ENCODE measurements around the gene PTPRQ.

PTPRQ gene

DNA sequence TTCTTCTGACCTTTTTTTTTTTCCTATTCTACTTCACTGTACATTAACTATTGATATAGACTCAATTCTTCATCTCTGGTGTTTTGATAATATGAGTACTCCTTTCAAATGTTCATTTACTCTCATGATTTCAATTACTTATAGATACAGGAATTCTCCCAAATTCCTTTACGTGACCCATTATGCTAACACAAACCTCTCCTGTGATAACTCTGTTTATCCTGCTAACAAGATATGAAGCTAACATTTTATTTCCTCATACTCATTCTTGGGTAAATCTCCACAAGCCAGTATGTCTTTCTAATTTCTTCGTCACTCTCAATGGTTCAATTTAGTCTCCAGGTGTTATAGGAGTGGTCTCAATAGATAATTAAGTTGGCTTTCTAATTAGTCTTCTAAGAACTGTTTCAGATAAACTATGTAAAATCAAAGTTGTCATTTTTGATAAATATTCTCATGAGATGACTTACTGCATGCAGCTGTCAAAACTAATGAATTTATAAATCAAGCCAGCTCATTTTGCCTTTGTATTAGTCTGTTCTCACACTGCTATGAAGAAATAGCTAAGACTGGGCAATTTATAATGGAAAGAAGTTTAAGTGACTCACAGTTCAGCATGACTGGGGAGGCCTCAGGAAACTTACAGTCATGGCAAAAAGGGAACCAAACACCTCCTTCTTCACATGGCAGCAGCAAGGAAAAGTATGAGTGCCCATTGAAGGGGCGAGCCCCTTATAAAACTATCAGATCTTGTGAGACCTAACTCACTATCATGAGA, 132.8 kb downstream of the PTPRQ start:
- no peak for DNase-seq

DNA sequence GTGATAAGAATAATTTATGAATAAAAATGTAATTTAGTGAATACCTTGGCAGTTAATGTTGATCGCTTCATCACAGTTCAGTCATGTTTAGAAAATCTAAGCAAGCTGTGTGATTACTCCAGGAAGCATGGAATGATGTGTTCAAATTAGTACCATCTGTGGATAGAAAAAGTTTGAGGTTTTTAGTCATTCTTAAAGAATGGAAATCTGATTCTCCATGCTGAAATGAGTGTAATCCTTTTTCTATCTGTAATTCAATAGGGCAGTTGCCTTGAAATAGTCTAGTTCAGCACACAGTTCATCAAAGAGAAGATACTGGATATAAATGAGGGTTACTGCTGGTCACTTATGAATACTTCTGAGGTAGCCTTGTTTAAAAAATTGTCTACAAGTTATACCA, 136.2 kb downstream of the PTPRQ start:
- no peak for DNase-seq

DNA sequence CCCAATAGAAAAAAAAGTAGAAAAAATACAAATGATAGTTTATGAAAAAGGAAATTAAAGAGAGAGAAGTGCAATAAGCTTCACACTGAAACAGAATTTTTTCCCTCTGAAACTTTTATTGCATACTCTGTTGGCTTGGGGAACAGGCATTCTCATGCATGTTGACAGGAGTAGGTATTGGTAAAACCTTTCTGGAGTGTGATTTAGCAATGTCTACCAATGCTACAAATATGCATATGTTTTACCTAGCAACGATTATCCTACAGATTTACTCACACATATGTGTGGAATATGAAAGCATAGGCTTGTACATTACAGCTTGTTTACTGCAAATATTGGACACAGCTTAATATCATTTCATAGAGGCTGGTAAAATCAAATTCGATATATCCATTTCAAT, 137.7 kb downstream of the PTPRQ start:
- DNase-seq = no peak

DNA sequence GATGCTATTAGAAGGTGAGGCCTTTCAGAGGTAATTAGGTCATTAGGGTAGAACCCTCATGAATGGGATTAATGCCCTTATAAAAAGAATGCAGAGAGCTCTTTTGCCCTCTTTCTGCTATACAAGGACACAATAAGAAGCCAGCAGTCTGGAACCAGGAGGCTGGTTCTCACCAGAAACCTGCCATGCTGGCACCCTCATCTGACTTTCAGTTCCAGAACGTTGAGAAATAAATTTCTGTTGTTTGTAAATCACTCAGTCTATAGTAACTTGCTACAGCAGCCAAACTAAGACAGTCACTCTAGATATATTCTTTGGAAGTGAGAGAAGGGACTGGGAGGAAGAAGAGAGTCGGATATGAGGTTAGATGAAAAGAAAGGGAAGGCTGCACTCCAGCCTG, 138.4 kb downstream of the PTPRQ start:
- no peak for DNase-seq

DNA sequence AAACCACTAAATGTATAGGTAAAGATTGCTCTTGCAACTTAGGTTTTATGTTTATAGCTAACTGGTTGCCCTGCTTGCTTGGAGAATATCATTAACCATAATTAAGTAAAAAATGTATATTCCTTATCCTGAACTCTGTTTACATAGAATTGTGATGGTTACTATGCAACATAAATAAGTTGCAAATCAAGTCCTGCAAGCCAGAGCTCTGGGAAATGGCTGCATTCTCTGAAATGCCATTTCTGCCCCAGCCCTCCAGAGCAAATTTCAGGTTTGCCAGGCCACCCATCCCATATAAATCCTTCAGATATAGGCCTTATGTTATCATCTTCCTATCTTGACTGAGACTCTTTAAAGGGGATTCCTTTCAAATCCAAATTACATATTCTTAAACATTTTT, 145.0 kb downstream of the PTPRQ start:
- no peak for DNase-seq

DNA sequence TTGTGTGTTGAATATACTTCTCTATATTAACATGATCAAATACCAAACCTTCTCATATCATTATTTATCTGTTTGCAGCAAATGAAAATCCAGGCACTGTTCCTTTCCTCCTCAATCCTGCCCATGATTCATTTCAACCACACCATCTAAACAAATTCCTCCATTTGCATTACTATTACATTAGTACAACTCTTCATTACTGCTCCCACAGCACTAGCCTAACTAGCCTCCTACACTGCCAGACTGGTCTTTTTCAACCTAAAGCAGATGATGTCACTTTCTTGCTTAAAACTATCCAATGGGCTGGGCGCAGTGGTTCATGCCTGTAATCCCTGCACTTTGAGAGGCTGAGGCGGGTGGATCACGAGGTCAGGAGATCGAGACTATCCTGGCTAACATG, 146.1 kb downstream of the PTPRQ start:
- no peak for DNase-seq

DNA sequence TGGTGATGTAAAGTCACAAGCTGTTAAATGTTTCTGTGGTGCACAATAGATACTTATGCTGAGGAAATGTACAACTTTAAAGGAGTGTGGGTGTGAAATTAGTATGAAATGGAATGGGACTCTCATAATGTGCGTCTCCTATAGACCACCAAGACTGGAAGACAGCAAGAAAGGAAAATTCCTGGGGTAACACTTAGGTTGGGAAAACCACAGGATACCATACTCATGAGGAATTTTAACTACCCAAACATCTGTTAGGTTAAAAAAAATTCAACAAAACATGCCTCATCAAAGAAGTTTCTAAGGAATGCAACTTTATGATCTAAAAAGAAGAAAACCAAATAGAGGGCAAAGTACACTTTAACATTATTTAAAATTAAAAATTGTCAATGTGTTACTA, 149.7 kb downstream of the PTPRQ start:
- DNase-seq = no peak

DNA sequence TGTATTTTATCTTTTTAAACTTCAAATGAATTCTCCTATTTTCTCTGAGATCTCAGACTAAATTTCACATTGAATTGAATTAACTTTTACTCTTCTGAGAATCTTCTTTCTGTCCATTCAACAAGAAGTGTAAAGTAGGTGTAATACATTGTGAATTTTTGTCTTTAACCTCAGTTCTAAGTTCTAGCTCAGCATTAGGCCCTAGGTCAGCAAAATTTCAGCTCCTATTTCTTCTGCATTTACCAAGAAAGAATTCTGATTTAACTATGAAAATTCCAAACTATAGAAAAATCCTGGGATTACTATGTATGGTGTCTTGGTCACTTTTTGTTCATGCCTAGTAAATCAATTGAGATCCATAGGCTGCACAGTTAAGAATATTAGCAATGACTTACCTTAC, 152.5 kb downstream of the PTPRQ start:
- no peak for DNase-seq

DNA sequence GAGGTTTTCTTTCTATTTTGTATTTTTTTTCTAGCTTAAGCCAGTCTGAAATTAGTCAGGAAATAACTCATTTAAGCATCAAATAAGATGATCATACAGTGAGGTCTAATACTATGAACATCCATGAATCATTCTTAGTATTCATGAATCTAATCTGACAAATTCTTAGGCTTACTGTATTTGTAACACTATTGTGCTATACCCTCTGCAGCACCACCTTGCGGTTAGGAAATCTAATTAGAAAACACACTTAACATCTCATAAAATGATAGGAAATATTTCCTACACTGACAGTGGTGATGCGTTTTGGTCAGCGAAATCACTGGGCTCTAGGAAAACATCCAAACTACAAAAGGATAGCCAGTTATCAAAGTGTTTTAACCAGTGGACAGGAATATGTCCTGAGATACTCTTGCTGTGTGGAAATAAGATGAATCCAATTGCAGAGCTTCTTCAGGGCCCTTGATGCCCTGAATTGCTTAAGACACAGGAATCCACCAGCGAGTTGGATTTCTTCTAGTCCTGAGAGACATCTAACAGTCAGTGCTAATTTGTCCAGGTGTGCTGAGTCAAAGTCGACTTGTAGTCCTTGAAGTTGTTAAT, 154.1 kb downstream of the PTPRQ start:
- no peak for DNase-seq

DNA sequence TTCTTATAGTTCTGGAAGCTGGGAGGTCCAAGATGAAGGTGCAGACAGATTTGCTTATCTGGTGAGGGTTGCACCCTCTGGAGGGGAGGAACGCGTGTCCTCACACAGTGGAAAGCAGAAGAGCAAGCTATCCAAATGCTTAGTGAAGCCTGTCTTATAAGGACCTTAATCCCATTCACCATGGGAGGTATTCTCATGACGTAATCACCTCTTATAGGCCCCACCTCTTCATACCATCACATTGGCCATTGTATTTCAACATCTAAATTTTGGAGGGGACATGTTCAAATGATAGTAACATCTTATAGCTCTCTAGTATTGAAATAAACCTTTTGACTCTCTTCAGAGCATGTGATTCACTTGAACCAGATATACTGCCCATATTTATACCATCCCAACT, 158.4 kb downstream of the PTPRQ start:
- DNase-seq = no peak

DNA sequence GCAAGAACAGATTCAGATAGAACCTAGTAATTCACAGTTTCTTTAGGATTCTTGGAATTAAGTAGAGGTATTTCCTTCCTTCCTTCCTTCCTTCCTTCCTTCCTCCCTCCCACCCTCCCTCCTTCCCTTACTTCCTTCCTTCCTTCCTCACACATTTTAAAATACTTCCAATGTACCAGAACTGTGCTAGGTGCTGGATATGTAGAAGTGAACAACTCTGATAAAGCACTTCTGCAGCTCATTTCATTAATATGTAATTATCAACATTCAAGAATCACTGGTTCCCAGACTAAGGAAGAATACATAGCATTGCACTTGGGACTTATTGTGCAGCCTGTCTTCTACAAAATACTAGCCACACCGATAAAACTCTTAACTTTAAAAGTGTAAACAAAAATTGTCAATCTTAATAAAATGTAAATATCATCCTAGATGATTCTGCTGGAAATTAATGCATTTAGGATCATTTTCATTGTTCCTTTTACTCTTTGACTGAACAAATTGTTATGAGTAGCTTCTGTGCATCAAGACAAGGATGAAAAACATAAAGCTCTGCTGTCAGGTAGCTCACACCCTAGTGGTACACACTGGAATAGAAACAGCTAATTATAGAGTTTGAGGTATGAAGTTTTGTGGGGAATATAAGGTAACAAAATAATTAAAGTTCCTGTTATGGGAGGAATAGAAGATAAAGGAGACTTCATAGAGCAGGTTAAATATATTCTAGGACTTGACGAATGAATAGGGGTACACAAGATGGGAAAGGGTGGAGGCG, 163.5 kb downstream of the PTPRQ start:
- DNase-seq = no peak

DNA sequence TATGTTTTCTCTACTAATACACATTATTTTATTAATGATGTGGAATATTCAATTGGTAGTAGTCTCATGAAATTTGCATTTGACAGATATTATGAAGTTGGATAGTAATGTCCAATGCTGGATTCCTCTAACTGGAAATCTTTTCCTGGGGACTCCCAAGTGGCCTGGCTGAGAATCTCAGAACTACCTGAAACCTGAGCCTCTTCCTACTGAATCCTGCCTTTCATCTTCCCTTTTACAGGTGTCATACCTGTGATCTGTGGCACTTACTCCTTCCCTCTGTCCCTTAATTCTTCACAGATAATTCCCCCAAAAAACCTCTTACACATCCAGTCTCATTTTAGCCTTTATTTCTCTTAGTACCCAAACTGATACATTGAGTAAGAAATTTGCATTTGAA, 173.7 kb downstream of the PTPRQ start:
- DNase-seq = no peak

DNA sequence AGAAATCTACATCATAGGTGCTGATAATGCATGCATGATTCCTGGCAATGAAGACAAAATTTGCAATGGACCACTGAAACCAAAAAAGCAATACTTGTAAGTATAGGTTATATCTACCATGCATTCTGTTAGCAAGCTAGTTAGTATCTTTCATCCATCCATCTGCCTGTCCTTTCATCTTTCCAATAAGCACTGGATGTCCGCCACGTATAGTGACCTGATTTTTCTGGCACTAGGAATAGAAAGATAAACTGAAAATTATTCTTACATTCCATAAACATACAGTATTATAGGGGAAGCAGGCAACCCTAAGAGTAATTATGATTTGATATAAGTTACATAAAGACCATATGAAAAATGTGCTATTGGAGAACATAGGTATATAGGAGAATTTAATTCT, 176.2 kb downstream of the PTPRQ start:
- DNase-seq = no peak

DNA sequence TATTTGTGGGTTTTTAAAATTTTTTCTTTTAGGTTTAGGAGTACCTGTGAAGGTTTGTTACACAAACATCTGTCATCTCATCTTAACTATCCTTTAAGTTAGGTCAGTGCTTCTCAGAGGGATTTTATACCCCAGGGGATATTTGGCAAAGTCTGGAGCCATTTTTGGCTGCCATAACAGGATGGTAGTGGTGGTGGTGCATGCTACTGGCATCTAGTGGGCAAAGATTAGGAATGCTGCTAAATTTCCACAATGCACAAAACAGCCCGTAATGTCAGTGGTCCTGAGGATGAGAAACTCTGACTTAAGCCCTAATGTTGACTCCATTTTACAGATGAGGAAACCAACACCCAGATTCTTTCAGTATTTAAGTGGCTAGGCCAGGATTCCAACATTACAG, 178.2 kb downstream of the PTPRQ start:
- no peak for DNase-seq

DNA sequence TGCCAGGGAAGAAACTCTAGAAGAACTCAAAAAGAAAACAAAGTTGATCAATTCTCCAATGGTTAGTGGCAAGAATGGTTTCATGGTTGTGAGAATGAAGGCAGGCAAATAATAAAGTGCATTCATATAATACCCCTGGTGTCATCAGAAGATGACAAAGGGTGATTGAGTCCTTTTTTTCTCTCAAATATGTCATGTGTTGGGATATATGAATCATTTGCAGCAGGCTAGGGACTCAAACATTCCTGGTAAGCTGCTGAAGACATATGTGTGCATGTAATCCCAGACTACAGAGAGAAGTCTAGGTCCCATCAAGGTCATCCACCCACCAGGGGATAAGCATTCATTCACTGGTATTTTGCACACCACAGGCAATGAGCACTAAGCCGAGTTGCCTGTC, 181.0 kb downstream of the PTPRQ start:
- DNase-seq = no peak

DNA sequence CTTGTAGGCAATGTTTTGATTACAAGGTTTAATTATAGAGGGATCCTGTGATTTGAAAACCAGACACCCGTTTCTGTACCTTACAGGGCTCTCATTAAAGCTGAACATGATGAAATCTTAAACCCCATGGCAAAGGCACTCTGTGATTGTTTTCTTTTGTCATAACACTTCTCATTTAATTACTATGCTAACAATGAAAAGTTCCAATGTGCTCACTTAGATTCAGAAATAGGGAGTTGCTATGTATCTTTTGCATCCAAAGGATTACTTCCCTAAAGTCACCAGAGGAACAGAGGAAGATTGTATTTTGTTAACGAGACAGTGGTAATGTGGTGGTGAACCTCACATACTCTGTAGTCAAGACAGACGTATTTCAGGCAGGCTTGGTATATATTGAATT, 181.9 kb downstream of the PTPRQ start:
- no peak for DNase-seq

DNA sequence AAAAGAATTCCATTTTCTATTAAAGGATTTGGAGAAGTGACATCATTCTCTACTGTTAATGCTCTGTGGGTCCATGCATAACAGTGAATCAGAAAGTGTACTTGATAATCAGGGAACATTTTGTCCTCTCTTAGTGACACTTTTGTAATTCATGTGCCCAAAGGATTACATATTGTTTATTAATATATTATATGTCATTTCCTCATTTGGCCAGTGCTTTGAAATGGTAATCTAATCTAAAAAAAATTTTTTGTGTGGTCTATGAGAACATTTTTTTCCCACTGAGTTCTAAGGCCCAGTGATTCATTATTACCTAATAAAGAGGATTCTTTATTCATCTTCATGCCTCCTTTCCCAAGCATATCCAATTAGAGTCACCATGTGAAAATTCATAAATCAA, 183.7 kb downstream of the PTPRQ start:
- no peak for DNase-seq

DNA sequence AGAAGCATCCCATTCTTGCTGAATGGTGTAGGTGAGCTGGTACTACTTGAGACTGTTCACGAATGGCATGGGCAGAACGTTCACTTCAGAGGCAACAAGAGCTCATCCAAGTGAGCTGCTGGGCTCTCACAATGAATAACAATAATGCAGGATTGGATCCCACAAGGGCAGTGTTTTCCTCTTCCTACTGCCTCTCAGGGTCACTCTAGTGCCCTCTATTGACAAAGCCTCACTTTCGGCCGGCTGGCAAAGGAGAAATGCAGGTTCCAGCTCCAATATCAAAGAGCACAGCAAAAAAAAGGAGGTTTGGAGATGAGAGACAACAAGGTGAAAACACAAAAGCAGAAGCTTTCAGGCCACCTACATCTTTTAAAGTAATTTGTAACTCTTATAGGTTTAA, 188.8 kb downstream of the PTPRQ start:
- DNase-seq = no peak

DNA sequence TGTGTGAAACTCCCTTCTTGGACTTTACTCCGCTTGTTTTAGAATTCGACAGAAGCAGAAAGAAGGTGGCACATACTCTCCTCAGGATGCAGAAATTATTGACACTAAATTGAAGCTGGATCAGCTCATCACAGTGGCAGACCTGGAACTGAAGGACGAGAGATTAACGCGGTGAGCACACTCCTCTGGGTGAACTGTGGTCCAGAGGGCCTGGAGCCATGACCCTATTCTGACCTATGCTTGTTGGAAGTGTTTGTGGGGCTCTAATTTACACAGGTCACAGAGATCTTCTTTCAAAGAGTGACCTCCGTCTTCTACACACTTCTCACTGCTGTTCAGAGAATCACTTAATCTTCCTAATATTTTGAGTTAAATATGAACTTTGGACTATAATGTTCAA, 190.9 kb downstream of the PTPRQ start:
- no peak for DNase-seq

DNA sequence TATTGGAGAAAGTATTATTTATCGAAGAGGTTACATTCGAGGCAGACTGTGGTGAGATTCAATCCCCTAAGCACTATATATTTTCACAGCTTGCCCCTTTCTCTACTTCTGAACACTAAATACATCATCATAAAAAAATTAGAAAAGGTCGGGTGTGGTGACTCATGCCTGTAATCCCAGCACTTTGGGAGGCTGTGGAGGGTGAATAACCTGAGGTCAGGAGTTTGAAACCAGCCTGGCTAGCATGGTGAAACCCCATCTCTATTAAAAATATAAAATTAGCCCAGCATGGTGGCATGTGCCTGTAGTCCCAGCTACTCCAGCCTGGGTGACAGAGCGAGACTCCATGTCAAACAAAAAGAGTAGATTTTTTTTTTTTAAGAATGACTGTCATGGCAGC, 192.8 kb downstream of the PTPRQ start:
- DNase-seq = no peak

DNA sequence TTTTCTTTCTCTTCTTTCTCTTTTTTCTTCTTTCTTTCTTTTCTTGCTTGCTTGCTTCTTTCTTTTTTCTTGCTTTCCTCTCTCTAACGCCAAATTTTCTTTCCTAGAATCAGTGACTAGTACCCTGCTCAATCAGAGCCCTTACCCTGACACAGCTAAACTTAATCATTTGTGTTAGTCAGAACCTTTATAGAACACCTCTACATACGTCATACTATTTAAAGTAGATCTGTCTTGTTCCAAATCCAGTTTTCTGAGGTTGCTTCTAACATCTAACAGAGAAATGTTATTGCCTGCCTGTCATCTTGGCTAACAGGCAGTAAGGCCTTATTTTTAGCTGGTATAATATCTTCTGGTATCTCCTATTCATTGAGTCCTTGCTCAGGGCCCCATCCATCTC, 197.9 kb downstream of the PTPRQ start:
- DNase-seq = no peak

DNA sequence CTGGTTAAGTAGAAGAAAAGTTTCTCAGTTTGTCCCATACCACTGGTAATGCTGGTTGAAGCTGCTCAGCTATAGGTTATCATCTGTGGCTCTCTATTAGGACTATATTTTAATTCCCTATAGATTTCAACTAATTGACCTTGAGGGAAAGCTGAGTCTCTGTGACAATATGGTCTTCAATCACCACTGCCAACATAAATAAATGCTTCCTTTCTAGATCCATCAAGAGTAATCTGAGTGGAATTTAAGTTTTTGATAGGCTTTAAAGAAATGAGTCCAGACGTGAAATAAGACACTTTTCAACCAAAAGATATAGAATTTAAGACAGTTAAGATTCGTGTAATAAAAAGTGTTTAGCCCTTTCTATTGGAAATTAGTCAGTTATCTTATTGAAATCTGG, 199.9 kb downstream of the PTPRQ start:
- DNase-seq = no peak

DNA sequence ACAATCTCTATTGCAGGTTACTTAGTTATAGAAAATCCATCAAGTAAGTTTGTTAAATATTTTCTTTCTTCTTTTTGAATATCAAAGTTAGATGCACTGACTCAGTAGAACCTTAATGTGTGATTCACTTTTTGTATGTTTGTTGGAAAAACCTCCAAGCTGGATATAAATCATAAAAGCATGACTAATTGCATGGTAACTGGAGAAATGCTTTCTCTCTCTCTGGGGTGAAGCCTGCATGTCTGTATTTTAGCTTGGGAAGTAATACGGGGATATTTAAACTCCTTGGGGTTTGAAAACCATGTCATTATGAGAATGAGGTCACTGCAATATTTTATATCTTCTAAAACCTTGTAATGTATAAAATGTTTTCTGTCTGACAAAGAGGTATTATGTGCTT, 204.8 kb downstream of the PTPRQ start:
- no peak for DNase-seq

DNA sequence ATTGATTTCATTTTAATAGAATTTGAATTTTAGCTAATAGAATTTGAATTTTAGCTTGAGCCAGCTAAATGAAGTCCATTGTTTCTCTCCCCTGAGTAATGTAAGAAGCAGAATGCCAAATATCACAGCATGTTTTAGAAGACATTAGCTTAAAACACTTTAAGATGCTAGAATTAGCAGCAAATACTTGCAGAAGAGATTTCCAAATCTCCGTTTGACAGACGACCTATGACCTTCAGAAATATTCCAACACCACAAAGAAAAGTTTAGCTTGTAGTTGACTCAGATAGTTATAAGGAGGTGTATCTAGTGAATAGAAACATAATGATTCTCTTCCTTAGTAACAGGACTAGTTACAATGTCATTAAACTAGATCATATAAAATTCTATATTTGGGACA, 211.7 kb downstream of the PTPRQ start:
- no peak for DNase-seq
